KMS-11 (cell line): ENCODE results near the gene COG4.

Source experiments
- H2AFZ ChIP-seq: fragments of 200-600 bp; sonication (generic); 2 replicates; pipeline ENCODE4 v1.6.1; 2016; ENCODE audit warnings: antibody characterized with exemption, mixed run types, low read depth
- H3K27ac ChIP-seq: fragments of 200-600 bp; sonication (generic); 2 replicates; pipeline ENCODE4 v1.6.1; 2016; ENCODE audit warnings: mild to moderate bottlenecking, mixed run types
- H3K27me3 ChIP-seq: fragments of 200-600 bp; sonication (generic); 2 replicates; pipeline ENCODE4 v1.6.1; 2017; ENCODE audit warnings: mild to moderate bottlenecking, low read depth, mixed run types, moderate library complexity; ENCODE audit not compliant: insufficient read depth
- H3K36me3 ChIP-seq: fragments of 200-600 bp; sonication (generic); 2 replicates; pipeline ENCODE4 v1.6.1; 2017; ENCODE audit warnings: mild to moderate bottlenecking, mixed run types; ENCODE audit not compliant: insufficient read depth
- H3K4me1 ChIP-seq: fragments of 200-600 bp; sonication (generic); 2 replicates; pipeline ENCODE4 v1.6.1; 2016; ENCODE audit warnings: mild to moderate bottlenecking, low read depth, mixed run types; ENCODE audit not compliant: poor library complexity, severe bottlenecking
- H3K4me2 ChIP-seq: fragments of 200-600 bp; sonication (generic); 2 replicates; pipeline ENCODE4 v1.7.0; 2016; ENCODE audit warnings: mild to moderate bottlenecking, mixed run types
- H3K4me3 ChIP-seq: fragments of 200-600 bp; sonication (generic); IDR thresholded peaks from 2 replicates; pipeline ENCODE4 v1.6.1; 2017; ENCODE audit warnings: low read depth, low read length, mixed read lengths; ENCODE audit not compliant: insufficient read depth
- H3K79me2 ChIP-seq: fragments of 200-600 bp; sonication (generic); 2 replicates; pipeline ENCODE4 v1.6.1; 2016; ENCODE audit warnings: low read depth, mixed run types; ENCODE audit not compliant: insufficient read depth
- H3K9ac ChIP-seq: fragments of 200-600 bp; sonication (generic); 2 replicates; pipeline ENCODE4 v1.6.1; 2016; ENCODE audit warnings: mild to moderate bottlenecking, mixed run types
- H4K20me1 ChIP-seq: fragments of 200-600 bp; sonication (generic); 2 replicates; pipeline ENCODE4 v1.6.1; 2016; ENCODE audit warnings: mild to moderate bottlenecking, mixed run types; ENCODE audit not compliant: insufficient read depth
- TF ChIP-seq, protein P1 (sequence below): fragments of 200-600 bp; sonication (generic); conservative IDR thresholded peaks from 2 replicates; pipeline ENCODE4 v1.6.1; 2017; ENCODE audit warnings: low read depth, mild to moderate bottlenecking, antibody characterized with exemption, low read length, moderate library complexity, mixed read lengths

The COG4 gene

DNA sequence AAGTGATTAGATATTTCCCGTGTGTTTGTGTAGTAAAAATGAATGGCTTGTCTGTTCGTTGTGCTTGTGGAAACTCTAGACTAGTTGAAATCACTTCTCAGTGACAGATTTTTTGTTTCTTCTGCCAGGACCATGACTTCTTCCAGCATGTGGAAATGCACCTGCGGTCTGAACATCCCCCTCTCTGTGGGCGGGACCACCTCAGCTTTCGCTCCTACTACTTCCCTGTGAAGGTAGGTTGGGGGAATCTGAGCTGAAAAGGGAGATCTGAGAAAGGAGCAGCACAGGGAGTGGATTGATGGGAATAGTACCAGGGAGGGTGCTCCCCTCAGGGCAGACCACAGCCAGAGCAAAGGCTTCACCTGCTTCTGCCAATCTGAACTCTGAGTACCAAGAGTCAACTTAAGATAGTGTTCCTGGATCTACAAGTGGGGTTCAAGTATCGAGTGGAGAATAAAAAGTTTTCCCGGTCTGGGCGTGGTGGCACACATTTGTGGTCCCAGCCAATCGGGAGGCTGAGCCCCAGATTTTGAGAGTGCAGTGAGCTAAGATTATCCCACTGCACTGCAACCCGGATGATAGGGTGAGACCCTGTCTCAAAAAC lies 47.7 kb upstream of the COG4 start:
- no peaks in the 10 kb centered on the region; the same call in none of the 2 replicates for H4K20me1 ChIP-seq

DNA sequence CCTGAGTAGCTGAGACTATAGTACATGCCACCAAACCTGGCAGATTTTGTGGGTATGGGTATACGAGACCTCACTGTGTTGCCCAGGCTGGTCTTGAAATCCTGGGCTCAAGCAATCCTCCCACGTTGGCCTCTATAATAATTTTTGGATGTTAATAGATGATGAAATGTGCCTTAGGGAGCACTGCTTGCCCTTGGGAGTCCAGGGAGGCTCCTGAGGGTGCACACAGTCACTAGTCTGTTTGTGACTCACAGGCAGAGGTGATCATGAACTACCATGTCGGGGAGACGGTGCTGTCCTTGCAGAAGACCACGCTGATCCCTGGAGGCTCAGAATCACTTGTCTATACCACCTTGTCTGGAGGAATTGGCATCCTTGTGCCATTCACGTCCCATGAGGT lies 46.4 kb upstream of the COG4 start:
- Histone ChIP-seq H3K4me1 (peaks cover 28% of the 10 kb centered on the region), H2AFZ (no peak overlapping the region), H3K27me3 (no peaks in the 10 kb centered on the region), H3K36me3 (peaks cover 40% of the 10 kb centered on the region; the same call in 1 of the 2 replicates), H3K9ac (no peak overlapping the region), H3K4me3 (no peak overlapping the region), H4K20me1 (no peaks in the 10 kb centered on the region; the same call in none of the 2 replicates), H3K4me2 (no peak overlapping the region; the same call in 1 of the 2 replicates), H3K27ac (no peak overlapping the region), H3K79me2 (peaks cover 4% of the 10 kb centered on the region; the same call in 1 of the 2 replicates)
- TF ChIP-seq, protein P1, sequence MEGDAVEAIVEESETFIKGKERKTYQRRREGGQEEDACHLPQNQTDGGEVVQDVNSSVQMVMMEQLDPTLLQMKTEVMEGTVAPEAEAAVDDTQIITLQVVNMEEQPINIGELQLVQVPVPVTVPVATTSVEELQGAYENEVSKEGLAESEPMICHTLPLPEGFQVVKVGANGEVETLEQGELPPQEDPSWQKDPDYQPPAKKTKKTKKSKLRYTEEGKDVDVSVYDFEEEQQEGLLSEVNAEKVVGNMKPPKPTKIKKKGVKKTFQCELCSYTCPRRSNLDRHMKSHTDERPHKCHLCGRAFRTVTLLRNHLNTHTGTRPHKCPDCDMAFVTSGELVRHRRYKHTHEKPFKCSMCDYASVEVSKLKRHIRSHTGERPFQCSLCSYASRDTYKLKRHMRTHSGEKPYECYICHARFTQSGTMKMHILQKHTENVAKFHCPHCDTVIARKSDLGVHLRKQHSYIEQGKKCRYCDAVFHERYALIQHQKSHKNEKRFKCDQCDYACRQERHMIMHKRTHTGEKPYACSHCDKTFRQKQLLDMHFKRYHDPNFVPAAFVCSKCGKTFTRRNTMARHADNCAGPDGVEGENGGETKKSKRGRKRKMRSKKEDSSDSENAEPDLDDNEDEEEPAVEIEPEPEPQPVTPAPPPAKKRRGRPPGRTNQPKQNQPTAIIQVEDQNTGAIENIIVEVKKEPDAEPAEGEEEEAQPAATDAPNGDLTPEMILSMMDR: no peak

More for the DNA sequence above, 47.7 kb upstream of the COG4 start:
- no peak overlapping the region for H3K9ac ChIP-seq
- H3K36me3 ChIP-seq: peaks cover 30% of the 10 kb centered on the region; the same call in 1 of the 2 replicates
- no peak overlapping the region for H3K4me2 ChIP-seq
- H3K4me3 ChIP-seq: no peak overlapping the region
- TF ChIP-seq, protein P1: no peak
- H3K27me3 ChIP-seq: no peaks in the 10 kb centered on the region
- H3K27ac ChIP-seq: no peak overlapping the region
- H2AFZ ChIP-seq: no peak overlapping the region
- H3K79me2 ChIP-seq: no peaks in the 10 kb centered on the region
- peaks cover 32% of the 10 kb centered on the region for H3K4me1 ChIP-seq

- Histone ChIP-seq H4K20me1 (no peaks in the 10 kb centered on the region; the same call in none of the 2 replicates), H3K27ac (no peak overlapping the region), H3K36me3 (peaks cover 49% of the 10 kb centered on the region; the same call in 1 of the 2 replicates), H3K4me3 (no peak overlapping the region), H3K4me1 (peaks cover 28% of the 10 kb centered on the region), H3K79me2 (peaks cover 4% of the 10 kb centered on the region; the same call in 1 of the 2 replicates), H3K4me2 (no peak overlapping the region; the same call in 1 of the 2 replicates), H3K27me3 (no peaks in the 10 kb centered on the region), H2AFZ (no peak overlapping the region), H3K9ac (no peak overlapping the region)
- TF ChIP-seq, protein P1: no peak
Measured at GRCh38 chr16:70568601-70569237, 45.4 kb upstream of the COG4 start.

DNA sequence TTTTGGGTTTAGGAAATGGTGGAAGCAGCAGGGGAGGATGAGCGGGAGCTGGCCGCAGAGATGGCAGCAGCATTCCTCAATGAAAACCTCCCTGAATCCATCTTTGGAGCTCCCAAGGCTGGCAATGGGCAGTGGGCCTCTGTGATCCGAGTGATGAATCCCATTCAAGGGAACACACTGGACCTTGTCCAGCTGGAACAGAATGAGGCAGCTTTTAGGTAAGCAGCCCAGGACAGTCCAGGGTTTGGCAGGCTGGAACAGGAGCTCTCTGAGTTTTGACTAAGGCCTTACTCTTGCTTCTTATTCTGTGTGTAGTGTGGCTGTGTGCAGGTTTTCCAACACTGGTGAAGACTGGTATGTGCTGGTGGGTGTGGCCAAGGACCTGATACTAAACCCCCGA lies 41.7 kb upstream of the COG4 start:
- no peak overlapping the region for H3K9ac ChIP-seq
- no peak overlapping the region for H3K4me2 ChIP-seq
- no peak overlapping the region for H2AFZ ChIP-seq
- peaks cover 9% of the 10 kb centered on the region for H3K4me1 ChIP-seq
- H3K36me3 ChIP-seq: peaks cover 62% of the 10 kb centered on the region; the same call in 1 of the 2 replicates
- no peak overlapping the region for H3K27ac ChIP-seq
- no peak overlapping the region for H3K4me3 ChIP-seq
- H4K20me1 ChIP-seq: no peaks in the 10 kb centered on the region; the same call in 1 of the 2 replicates
- no peaks in the 10 kb centered on the region for H3K27me3 ChIP-seq
- H3K79me2 ChIP-seq: peaks cover 4% of the 10 kb centered on the region; the same call in 1 of the 2 replicates
- TF ChIP-seq, protein P1: no peak
